Astrocyte of the spinal cord (primary cell): ENCODE results near the gene NIPAL4.

ENCODE experiments used
- DNase-seq: peaks from one replicate; pipeline ENCODE4 v3.0.0; 2011; ENCODE audit warnings: low read depth, low spot score
- H3K4me3 ChIP-seq: 2 replicates; pipeline ENCODE4 v1.5.1; 2011; ENCODE audit warnings: low read depth, mild to moderate bottlenecking, low read length, moderate library complexity
- in situ Hi-C: cut with HindIII; loops from 2 replicates; pipeline ENCODE4 v1.10.0; 2017; ENCODE audit warnings: low sequenced_read_pairs
- TF ChIP-seq, protein P1 (sequence below): IDR thresholded peaks from 2 replicates; pipeline ENCODE4 v1.5.1; 2012; ENCODE audit warnings: low read depth, mild to moderate bottlenecking, low read length, inconsistent platforms

Gene NIPAL4

GRCh38 chr5:157444224-157444623, 15.8 kb upstream of the NIPAL4 start:
- H3K4me3 ChIP-seq, result no peak overlapping the region
- in situ Hi-C loops, result no loop called here
- TF ChIP-seq, protein P1, sequence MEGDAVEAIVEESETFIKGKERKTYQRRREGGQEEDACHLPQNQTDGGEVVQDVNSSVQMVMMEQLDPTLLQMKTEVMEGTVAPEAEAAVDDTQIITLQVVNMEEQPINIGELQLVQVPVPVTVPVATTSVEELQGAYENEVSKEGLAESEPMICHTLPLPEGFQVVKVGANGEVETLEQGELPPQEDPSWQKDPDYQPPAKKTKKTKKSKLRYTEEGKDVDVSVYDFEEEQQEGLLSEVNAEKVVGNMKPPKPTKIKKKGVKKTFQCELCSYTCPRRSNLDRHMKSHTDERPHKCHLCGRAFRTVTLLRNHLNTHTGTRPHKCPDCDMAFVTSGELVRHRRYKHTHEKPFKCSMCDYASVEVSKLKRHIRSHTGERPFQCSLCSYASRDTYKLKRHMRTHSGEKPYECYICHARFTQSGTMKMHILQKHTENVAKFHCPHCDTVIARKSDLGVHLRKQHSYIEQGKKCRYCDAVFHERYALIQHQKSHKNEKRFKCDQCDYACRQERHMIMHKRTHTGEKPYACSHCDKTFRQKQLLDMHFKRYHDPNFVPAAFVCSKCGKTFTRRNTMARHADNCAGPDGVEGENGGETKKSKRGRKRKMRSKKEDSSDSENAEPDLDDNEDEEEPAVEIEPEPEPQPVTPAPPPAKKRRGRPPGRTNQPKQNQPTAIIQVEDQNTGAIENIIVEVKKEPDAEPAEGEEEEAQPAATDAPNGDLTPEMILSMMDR, result no peak
- DNase-seq, result no peak

- no peak overlapping the region for H3K4me3 ChIP-seq
- no peak for DNase-seq
- TF ChIP-seq, protein P1, result no peak
- in situ Hi-C loops, result no loop called here
Observed at GRCh38 chr5:157445745-157446411, 14.1 kb upstream of the NIPAL4 start.

- in situ Hi-C loops, result no loop called here
- TF ChIP-seq, protein P1, result no peak
- no peak overlapping the region for H3K4me3 ChIP-seq
- DNase-seq, result no peak
Observed at GRCh38 chr5:157446412-157446935, 13.5 kb upstream of the NIPAL4 start.

- TF ChIP-seq, protein P1, result no peak
- no peak for DNase-seq
- no peak overlapping the region for H3K4me3 ChIP-seq
- in situ Hi-C loops, result no loop called here
Observed at GRCh38 chr5:157447201-157447637, 12.8 kb upstream of the NIPAL4 start.

GRCh38 chr5:157449011-157449723, 10.8 kb upstream of the NIPAL4 start:
- DNase-seq, result no peak
- TF ChIP-seq, protein P1, result no peak
- H3K4me3 ChIP-seq, result no peak overlapping the region
- in situ Hi-C loops, result no loop called here

- H3K4me3 ChIP-seq, result no peak overlapping the region
- DNase-seq, result no peak
- TF ChIP-seq, protein P1, result no peak
- in situ Hi-C loops, result no loop called here
Observed at GRCh38 chr5:157450024-157450423, 10.0 kb upstream of the NIPAL4 start.
